Fibroblast of lung (primary cell): ENCODE results near the gene RSPH9.

Experiments
- EZH2 ChIP-seq: IDR thresholded peaks from 2 replicates; pipeline ENCODE4 v1.5.1; 2012; ENCODE audit warnings: low read length, control low read depth, mild to moderate bottlenecking; ENCODE audit errors: missing control alignments
- TF ChIP-seq, protein P1 (sequence below), 2 donors: IDR thresholded peaks in 1 of 2; conservative IDR thresholded peaks in 1 of 2; 1 replicate in 1 of 2; 2 replicates in 1 of 2; pipeline ENCODE4 v1.5.1; 2011 to 2012; ENCODE audit warnings: low read length in 2 of 2, control low read depth in 1 of 2, inconsistent platforms in 1 of 2, low read depth in 1 of 2, mild to moderate bottlenecking in 1 of 2

DNA sequence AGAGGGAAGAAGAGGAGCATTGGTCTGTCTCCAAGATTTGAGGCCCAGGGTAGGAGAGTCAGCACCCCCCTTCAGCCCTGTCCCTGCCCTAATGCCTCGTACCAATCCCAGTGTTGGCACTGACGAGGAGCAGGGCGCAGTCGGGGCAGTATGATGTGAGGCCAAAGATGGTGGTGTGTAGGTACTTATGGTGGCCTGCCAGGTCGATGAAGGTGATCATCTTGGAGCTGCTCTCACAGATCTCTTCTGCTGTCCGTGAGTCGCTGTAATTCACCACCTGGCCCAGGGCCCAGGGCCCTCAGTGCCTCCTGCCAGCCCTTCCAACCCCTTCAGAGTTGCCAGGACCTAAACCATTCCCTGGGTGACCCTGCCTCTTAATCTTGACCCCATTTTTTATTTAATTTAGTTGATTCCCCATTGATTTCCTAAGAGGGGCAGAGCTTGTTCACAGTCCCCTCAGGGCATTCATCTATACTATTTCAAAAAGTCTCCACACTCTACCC is 20.0 kb upstream of the RSPH9 start:
- TF ChIP-seq, protein P1, sequence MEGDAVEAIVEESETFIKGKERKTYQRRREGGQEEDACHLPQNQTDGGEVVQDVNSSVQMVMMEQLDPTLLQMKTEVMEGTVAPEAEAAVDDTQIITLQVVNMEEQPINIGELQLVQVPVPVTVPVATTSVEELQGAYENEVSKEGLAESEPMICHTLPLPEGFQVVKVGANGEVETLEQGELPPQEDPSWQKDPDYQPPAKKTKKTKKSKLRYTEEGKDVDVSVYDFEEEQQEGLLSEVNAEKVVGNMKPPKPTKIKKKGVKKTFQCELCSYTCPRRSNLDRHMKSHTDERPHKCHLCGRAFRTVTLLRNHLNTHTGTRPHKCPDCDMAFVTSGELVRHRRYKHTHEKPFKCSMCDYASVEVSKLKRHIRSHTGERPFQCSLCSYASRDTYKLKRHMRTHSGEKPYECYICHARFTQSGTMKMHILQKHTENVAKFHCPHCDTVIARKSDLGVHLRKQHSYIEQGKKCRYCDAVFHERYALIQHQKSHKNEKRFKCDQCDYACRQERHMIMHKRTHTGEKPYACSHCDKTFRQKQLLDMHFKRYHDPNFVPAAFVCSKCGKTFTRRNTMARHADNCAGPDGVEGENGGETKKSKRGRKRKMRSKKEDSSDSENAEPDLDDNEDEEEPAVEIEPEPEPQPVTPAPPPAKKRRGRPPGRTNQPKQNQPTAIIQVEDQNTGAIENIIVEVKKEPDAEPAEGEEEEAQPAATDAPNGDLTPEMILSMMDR (conservative IDR thresholded peaks at IDR 0.05 in 1 of 2, IDR thresholded peaks at IDR 0.05 in 1 of 2; ENCODE audit: low read depth in 1 of 2, low read length in 2 of 2) = no peak
- TF ChIP-seq EZH2 = no peak
